DOHH2 (cell line): ENCODE measurements around the gene NUDT6.

Experiments
- H3F3A ChIP-seq: fragments of 200-600 bp; sonication (generic), shearing (Covaris generic); 2 replicates; pipeline ENCODE4 v1.6.0; 2016; ENCODE audit warnings: antibody characterized with exemption, mild to moderate bottlenecking; ENCODE audit not compliant: control insufficient read depth, insufficient read depth
- H3K27ac ChIP-seq: fragments of 200-600 bp; sonication (generic); 2 replicates; pipeline ENCODE4 v1.5.1; 2014; ENCODE audit warnings: low read depth, mild to moderate bottlenecking, low read length, moderate library complexity
- H3K27me3 ChIP-seq: fragments of 200-600 bp; sonication (generic); 2 replicates; pipeline ENCODE4 v1.6.1; 2014; ENCODE audit warnings: mild to moderate bottlenecking, low read length, mixed read lengths; ENCODE audit not compliant: control insufficient read depth
- H3K36me3 ChIP-seq: fragments of 200-600 bp; sonication (generic); 2 replicates; pipeline ENCODE4 v1.6.1; 2014; ENCODE audit warnings: mild to moderate bottlenecking, low read length, moderate library complexity, mixed read lengths; ENCODE audit not compliant: control insufficient read depth
- H3K4me1 ChIP-seq: fragments of 200-600 bp; sonication (generic); 2 replicates; pipeline ENCODE4 v1.6.1; 2014; ENCODE audit warnings: mild to moderate bottlenecking, low read length, mixed read lengths; ENCODE audit not compliant: control insufficient read depth
- H3K4me2 ChIP-seq: fragments of 200-600 bp; sonication (generic); 2 replicates; pipeline ENCODE4 v1.6.0; 2014; ENCODE audit warnings: mild to moderate bottlenecking, low read length, moderate library complexity
- H3K4me3 ChIP-seq: fragments of 200-600 bp; sonication (generic); 2 replicates; pipeline ENCODE4 v1.5.1; 2014; ENCODE audit warnings: mild to moderate bottlenecking, low read length, mixed read lengths
- H3K79me2 ChIP-seq: fragments of 200-600 bp; sonication (generic); 2 replicates; pipeline ENCODE4 v1.6.1; 2014; ENCODE audit warnings: mild to moderate bottlenecking, low read length, mixed read lengths; ENCODE audit not compliant: control insufficient read depth
- H3K9me2 ChIP-seq: fragments of 200-600 bp; sonication (generic); replicated peaks from 2 replicates; pipeline ENCODE4 v1.6.1; 2014; ENCODE audit warnings: mild to moderate bottlenecking, low read length, mixed read lengths; ENCODE audit not compliant: control insufficient read depth
- H3K9me3 ChIP-seq: fragments of 200-600 bp; sonication (generic); 2 replicates; pipeline ENCODE4 v1.6.1; 2014; ENCODE audit warnings: antibody characterized with exemption, low read length, mixed read lengths; ENCODE audit not compliant: control insufficient read depth, insufficient read depth
- H4K20me1 ChIP-seq: fragments of 200-600 bp; sonication (generic); 2 replicates; pipeline ENCODE4 v1.6.0; 2014; ENCODE audit warnings: low read depth, mild to moderate bottlenecking, antibody characterized with exemption, low read length, moderate library complexity; ENCODE audit not compliant: control insufficient read depth, insufficient read depth
- CTCF ChIP-seq: fragments of 200-600 bp; sonication (generic); IDR thresholded peaks from one replicate; pipeline ENCODE4 v1.5.1; 2014; ENCODE audit warnings: antibody characterized with exemption, mild to moderate bottlenecking, low read depth, low read length; ENCODE audit not compliant: poor library complexity, severe bottlenecking
- EZH2phosphoT487 ChIP-seq: fragments of 200-600 bp; sonication (generic); IDR thresholded peaks from 2 replicates; pipeline ENCODE4 v1.6.1; 2017; ENCODE audit warnings: borderline replicate concordance, mild to moderate bottlenecking, antibody characterized with exemption, low read length, moderate library complexity, mixed read lengths

Gene NUDT6

DNA sequence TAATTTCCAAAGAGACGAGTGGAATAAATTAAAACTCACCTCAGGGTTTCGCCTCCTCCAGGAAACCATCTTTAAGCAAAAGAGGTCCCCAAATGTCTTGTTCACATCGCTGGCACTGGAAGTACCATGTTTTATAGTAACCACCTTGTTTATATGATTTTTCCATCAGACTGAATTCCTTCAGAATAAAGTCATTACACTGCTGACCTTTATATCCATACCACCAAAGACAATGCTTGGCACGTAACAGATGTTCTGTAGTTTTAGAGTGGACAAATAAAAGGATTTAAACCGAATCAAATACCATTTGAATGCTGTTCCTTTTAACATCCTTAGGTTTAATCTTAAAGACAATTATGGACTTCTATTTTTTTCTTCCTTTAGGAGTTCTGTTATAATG lies 4.7 kb downstream of the NUDT6 start:
- TF ChIP-seq CTCF = no peak
- no peak for TF ChIP-seq EZH2phosphoT487
- Histone ChIP-seq H3K79me2 (no peaks in the 10 kb centered on the region), H3K27me3 (no peaks in the 10 kb centered on the region), H3F3A (no peaks in the 10 kb centered on the region), H3K9me2 (no peaks in the 10 kb centered on the region), H3K4me3 (no peak overlapping the region), H3K4me1 (no peaks in the 10 kb centered on the region), H3K9me3 (no peaks in the 10 kb centered on the region), H3K27ac (no peak overlapping the region), H3K4me2 (no peak overlapping the region), H4K20me1 (no peaks in the 10 kb centered on the region), H3K36me3 (peaks cover 3% of the 10 kb centered on the region; the same call in 1 of the 2 replicates)

GRCh38 chr4:122914938-122915337 lies 7.5 kb downstream of the NUDT6 start:
- no peaks in the 10 kb centered on the region for H4K20me1 ChIP-seq
- H3K79me2 ChIP-seq = no peaks in the 10 kb centered on the region
- H3K27me3 ChIP-seq = no peaks in the 10 kb centered on the region
- peaks cover 3% of the 10 kb centered on the region; the same call in 1 of the 2 replicates for H3K36me3 ChIP-seq
- no peaks in the 10 kb centered on the region for H3K9me2 ChIP-seq
- no peak overlapping the region for H3K27ac ChIP-seq
- TF ChIP-seq CTCF (no peak), EZH2phosphoT487 (no peak)
- H3K9me3 ChIP-seq = no peaks in the 10 kb centered on the region
- H3K4me1 ChIP-seq = no peaks in the 10 kb centered on the region
- H3K4me3 ChIP-seq = no peak overlapping the region
- no peaks in the 10 kb centered on the region for H3F3A ChIP-seq
- no peak overlapping the region for H3K4me2 ChIP-seq

DNA sequence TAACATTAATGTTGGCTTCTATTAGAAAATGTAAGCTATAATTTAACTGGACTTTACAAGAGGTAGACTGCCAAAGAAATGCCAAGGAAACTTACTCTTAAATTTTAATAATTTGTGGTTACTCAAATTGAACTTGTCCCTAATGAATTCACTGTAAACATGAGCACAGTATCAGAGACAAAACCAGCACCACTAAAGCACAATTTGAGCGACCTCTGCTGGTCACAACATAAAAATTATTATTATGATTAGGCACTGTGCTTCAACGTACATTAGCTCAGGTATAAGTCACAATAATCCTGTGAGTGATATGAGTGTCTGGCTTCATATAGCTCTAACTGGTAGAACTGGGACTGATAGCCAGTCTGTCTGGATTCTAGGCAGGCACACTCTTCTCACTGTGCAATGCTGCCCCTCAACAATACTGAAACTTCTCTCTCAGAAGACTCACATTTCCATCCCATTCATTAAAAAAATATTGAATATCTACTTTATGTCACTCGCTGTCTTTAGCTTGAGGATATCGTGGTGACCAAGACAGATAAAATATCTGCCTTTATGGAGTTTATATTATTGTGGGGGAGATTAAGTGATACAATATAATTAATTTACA lies 8.0 kb downstream of the NUDT6 start:
- Histone ChIP-seq H3K9me2 (no peaks in the 10 kb centered on the region), H3K27me3 (no peaks in the 10 kb centered on the region), H3K4me2 (no peak overlapping the region), H3K4me1 (no peaks in the 10 kb centered on the region), H3F3A (no peaks in the 10 kb centered on the region), H3K4me3 (no peak overlapping the region), H3K27ac (no peak overlapping the region), H3K36me3 (peaks cover 3% of the 10 kb centered on the region; the same call in 1 of the 2 replicates), H4K20me1 (no peaks in the 10 kb centered on the region), H3K9me3 (no peaks in the 10 kb centered on the region), H3K79me2 (no peaks in the 10 kb centered on the region)
- TF ChIP-seq CTCF (peak; percentile 60), EZH2phosphoT487 (no peak)
